Upper lobe of left lung (tissue), 6 donors: Measurements from ENCODE around the gene GSX2. TPM values are rescaled to one million over a fixed set of nuclear protein-coding genes. Genes with fewer than 3 reads are reported as not detected.

Source experiments
- ATAC-seq, 2 donors: fragments of 200-7000 bp; cut with Tn5 transposase; one replicate each; pipeline ENCODE4 v1.9.1; 2022; ENCODE audit warnings: mild to moderate bottlenecking in 2 of 2, moderate library complexity in 2 of 2; ENCODE audit not compliant: low FRiP score in 2 of 2
- DNase-seq, 2 donors: peaks; one replicate each; pipeline ENCODE4 v3.0.0-alpha.2; 2019 to 2020
- H3K27ac ChIP-seq, 4 donors: fragments of 200-600 bp; sonication (generic); one replicate each; pipeline ENCODE4 v1.5.1; 2016 to 2019
- H3K27me3 ChIP-seq, 4 donors: fragments of 200-600 bp; sonication (generic); one replicate each; pipeline ENCODE4 v1.5.1; 2017 to 2019
- H3K36me3 ChIP-seq, 4 donors: fragments of 200-600 bp; sonication (generic); one replicate each; pipeline ENCODE4 v1.5.1; 2016 to 2019
- H3K4me1 ChIP-seq, 4 donors: fragments of 200-600 bp; sonication (generic); one replicate each; pipeline ENCODE4 v1.5.1; 2018 to 2019
- H3K4me3 ChIP-seq, 4 donors: fragments of 200-600 bp; sonication (generic); one replicate each; pipeline ENCODE4 v1.5.1; 2017 to 2019; ENCODE audit warnings: mild to moderate bottlenecking in 2 of 4, moderate library complexity in 1 of 4
- H3K9me3 ChIP-seq, 4 donors: fragments of 200-600 bp; sonication (generic); one replicate each; pipeline ENCODE4 v1.5.1; 2018 to 2019
- EP300 ChIP-seq, 4 donors: sonication (generic); formaldehyde crosslinking; IDR thresholded peaks; one replicate each; pipeline ENCODE4 v1.5.1; 2017; ENCODE audit warnings: antibody characterized with exemption in 4 of 4, control low read depth in 2 of 4
- POLR2A ChIP-seq, 4 donors: fragments of 450-650 bp; IDR thresholded peaks; one replicate each; pipeline ENCODE4 v1.5.1; 2016 to 2017; ENCODE audit warnings: antibody characterized with exemption in 4 of 4, mild to moderate bottlenecking in 2 of 4
- POLR2AphosphoS5 ChIP-seq, 2 donors: sonication (generic); formaldehyde crosslinking; IDR thresholded peaks; one replicate each; pipeline ENCODE4 v1.5.1; 2017; ENCODE audit warnings: antibody characterized with exemption in 2 of 2
- WGBS, 2 donors: methylation state at CpG; one replicate each; pipeline ENCODE4 v1.1.5; 2017 to 2018; 5-methylcytosine and 5-hydroxymethylcytosine counted together
- total RNA-seq, 6 donors: library from RNA; depleted of rRNA in 4 of 6; stranded (reverse); fragments of >200 nt in 4 of 6; gene quantifications; one replicate each; pipeline versions ENCODE4 v1.1.0 to v1.2.1, GENCODE V29; 2016 to 2021
- TF ChIP-seq, protein P1 (sequence below), 6 experiments: fragments of 450-650 bp in 4 of 6; fragments of 200-600 bp in 2 of 6; sonication (generic) in 2 of 6; IDR thresholded peaks; one replicate each; pipeline ENCODE4 v1.5.1; 2016 to 2019; ENCODE audit warnings: antibody characterized with exemption in 6 of 6
- donor health status: DM: no; HTN: no; CAD: no; lungs with moderate emphysema.
- donor health status: DM: no; HTN: yes; CAD: no; lungs with severe emphysema.

The GSX2 gene
- total RNA-seq, 6 donors from 2014 or later, result not detected

DNA sequence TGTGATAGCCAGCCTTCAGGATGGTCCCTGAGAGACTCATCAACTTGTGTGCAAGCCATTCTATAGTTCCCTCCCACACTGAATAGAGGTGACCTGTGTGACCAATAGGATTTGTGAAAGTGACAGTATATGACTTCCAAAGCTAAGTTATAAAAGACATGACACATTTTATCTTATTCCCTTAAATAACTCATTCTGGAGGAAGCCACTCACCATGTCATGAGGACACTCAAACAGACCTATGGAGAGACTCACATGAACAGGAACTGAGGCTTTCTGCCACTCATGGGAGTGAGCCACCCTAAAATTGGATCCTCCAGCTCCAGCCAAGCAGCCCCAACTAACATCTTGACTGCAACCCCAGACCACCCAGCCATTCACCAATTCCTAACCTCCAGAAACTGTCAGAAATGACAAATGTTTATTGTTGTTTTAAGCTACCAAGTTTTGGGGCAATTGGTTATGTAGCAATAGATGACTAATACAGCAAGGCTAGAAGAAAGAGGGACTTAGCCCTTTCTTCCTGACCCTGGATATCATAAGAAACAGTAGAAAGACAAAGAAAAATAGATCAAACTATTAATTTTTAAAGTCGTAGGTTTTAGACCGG is 26.6 kb upstream of the GSX2 start:
- no peaks in the 10 kb centered on the region for H3K27me3 ChIP-seq
- ATAC-seq, result no peak
- H3K27ac ChIP-seq, result no peak overlapping the region
- TF ChIP-seq POLR2A (IDR thresholded peaks at IDR 0.05), result no peak
- no peak for TF ChIP-seq EP300 (IDR thresholded peaks at IDR 0.05)
- TF ChIP-seq, protein P1, sequence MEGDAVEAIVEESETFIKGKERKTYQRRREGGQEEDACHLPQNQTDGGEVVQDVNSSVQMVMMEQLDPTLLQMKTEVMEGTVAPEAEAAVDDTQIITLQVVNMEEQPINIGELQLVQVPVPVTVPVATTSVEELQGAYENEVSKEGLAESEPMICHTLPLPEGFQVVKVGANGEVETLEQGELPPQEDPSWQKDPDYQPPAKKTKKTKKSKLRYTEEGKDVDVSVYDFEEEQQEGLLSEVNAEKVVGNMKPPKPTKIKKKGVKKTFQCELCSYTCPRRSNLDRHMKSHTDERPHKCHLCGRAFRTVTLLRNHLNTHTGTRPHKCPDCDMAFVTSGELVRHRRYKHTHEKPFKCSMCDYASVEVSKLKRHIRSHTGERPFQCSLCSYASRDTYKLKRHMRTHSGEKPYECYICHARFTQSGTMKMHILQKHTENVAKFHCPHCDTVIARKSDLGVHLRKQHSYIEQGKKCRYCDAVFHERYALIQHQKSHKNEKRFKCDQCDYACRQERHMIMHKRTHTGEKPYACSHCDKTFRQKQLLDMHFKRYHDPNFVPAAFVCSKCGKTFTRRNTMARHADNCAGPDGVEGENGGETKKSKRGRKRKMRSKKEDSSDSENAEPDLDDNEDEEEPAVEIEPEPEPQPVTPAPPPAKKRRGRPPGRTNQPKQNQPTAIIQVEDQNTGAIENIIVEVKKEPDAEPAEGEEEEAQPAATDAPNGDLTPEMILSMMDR (IDR thresholded peaks at IDR 0.05), result no peak
- no peak for TF ChIP-seq POLR2AphosphoS5 (IDR thresholded peaks at IDR 0.05)
- no peaks in the 10 kb centered on the region for H3K36me3 ChIP-seq
- no peak overlapping the region for H3K4me3 ChIP-seq
- 87 to 95% methylated on average over 2 of the region's 2 CpGs for WGBS, 2 donors
- H3K4me1 ChIP-seq, result no peaks in the 10 kb centered on the region
- no peaks in the 10 kb centered on the region for H3K9me3 ChIP-seq
- DNase-seq, result no peak

DNA sequence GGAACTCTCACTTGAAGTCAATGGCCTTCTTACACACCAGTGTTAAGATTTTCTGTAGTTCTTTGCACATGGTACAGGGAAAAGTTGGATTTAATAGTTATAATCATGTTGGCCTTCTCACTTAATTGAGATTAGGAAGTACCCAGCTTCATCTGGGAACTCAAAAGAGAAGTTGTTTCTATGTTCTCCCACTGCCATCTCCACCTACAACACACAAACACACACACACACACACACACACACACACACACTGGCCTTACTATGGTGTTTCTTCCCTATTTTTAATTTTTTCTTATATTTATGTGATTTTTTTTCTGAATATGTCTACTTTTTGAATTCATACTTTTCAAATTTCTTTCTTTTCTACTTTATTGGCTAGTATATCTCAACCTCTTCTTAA is 25.6 kb upstream of the GSX2 start:
- no peaks in the 10 kb centered on the region for H3K36me3 ChIP-seq
- TF ChIP-seq, protein P1 (IDR thresholded peaks at IDR 0.05), result no peak
- TF ChIP-seq POLR2A (IDR thresholded peaks at IDR 0.05) (no peak), EP300 (IDR thresholded peaks at IDR 0.05) (no peak), POLR2AphosphoS5 (IDR thresholded peaks at IDR 0.05) (no peak)
- H3K4me3 ChIP-seq, result no peak overlapping the region
- H3K4me1 ChIP-seq, result no peaks in the 10 kb centered on the region
- no peak for DNase-seq
- no peak overlapping the region for H3K27ac ChIP-seq
- no peaks in the 10 kb centered on the region for H3K27me3 ChIP-seq
- ATAC-seq, result no peak
- no peaks in the 10 kb centered on the region for H3K9me3 ChIP-seq

DNA sequence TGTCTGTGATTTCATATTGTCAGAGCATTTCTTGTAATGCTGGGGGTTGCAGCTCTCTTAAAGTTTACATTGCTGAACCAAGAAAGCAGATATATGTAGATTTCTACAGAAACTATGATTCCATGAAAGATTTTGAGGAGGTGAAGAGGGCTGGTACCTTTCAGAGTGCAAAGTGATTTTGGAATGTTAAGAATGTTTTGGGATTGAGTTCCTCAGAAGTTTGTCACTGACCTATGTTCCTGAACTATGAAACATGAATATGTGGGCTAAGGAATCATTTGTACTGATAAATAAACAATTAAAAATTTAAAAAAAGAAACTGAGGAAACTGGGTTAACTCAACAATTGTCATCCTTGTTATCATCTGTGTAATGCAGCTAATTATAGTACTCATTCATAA is 23.3 kb upstream of the GSX2 start:
- TF ChIP-seq, protein P1 (IDR thresholded peaks at IDR 0.05), result no peak
- no peak for TF ChIP-seq EP300 (IDR thresholded peaks at IDR 0.05)
- TF ChIP-seq POLR2AphosphoS5 (IDR thresholded peaks at IDR 0.05), result no peak
- TF ChIP-seq POLR2A (IDR thresholded peaks at IDR 0.05), result no peak
- H3K36me3 ChIP-seq, result no peaks in the 10 kb centered on the region
- no peak overlapping the region for H3K27ac ChIP-seq
- ATAC-seq, result no peak
- DNase-seq, result no peak
- peaks cover 0 to 4% (median 0%) of the 10 kb centered on the region in 4 donors for H3K4me1 ChIP-seq
- H3K9me3 ChIP-seq, result no peaks in the 10 kb centered on the region
- H3K27me3 ChIP-seq, result no peaks in the 10 kb centered on the region
- H3K4me3 ChIP-seq, result no peak overlapping the region

DNA sequence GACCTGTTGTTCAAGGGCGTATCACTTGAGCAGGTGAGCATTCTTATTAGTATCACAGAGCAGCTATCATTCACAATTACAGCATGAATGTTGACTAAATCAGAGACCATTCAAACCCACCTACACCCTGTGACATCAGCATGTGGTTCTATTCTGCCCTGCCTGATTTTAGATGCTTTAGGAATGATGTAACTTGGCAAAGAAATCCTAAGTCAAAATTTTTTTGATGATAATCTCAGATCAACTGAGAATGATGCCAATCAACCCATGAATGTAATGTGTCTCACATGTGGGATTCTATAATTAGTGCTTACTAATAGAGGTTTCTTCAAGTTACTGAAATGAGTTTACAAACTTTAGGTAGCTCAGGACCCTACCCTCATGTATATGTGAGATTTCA is 22.2 kb upstream of the GSX2 start:
- H3K4me1 ChIP-seq, result peaks cover 0 to 13% (median 0%) of the 10 kb centered on the region in 4 donors
- no peaks in the 10 kb centered on the region for H3K27me3 ChIP-seq
- 92 to 100% methylated on average over 1 of the region's 1 CpG for WGBS, 2 donors
- DNase-seq (no peak), ATAC-seq (peak in 1 of 2 donors; percentile 43)
- H3K36me3 ChIP-seq, result no peaks in the 10 kb centered on the region
- no peak for TF ChIP-seq EP300 (IDR thresholded peaks at IDR 0.05)
- TF ChIP-seq, protein P1 (IDR thresholded peaks at IDR 0.05), result no peak
- no peak for TF ChIP-seq POLR2AphosphoS5 (IDR thresholded peaks at IDR 0.05)
- TF ChIP-seq POLR2A (IDR thresholded peaks at IDR 0.05), result no peak
- H3K4me3 ChIP-seq, result no peak overlapping the region
- H3K9me3 ChIP-seq, result no peaks in the 10 kb centered on the region
- no peak overlapping the region for H3K27ac ChIP-seq

GRCh38 chr4:54082168-54082567 is 17.8 kb upstream of the GSX2 start:
- 35 to 42% methylated on average over 1 of the region's 1 CpG for WGBS, 2 donors
- H3K4me3 ChIP-seq, result no peak overlapping the region
- ATAC-seq, result peak in 1 of 2 donors; percentile 67
- H3K9me3 ChIP-seq, result no peaks in the 10 kb centered on the region
- H3K27me3 ChIP-seq, result no peaks in the 10 kb centered on the region
- H3K36me3 ChIP-seq, result no peaks in the 10 kb centered on the region
- no peak for DNase-seq
- H3K27ac ChIP-seq, result no peak overlapping the region
- H3K4me1 ChIP-seq, result peaks cover 0 to 13% (median 0%) of the 10 kb centered on the region in 4 donors
- no peak for TF ChIP-seq POLR2A (IDR thresholded peaks at IDR 0.05)
- peak; percentile 37 to 49 for TF ChIP-seq POLR2AphosphoS5 (IDR thresholded peaks at IDR 0.05)
